ENCODE measurements around the gene CIDEB.

GRCh38 chr14:24324024-24324423 lies 16.2 kb upstream of the CIDEB start:
- TF ChIP-seq CTCF (conservative IDR thresholded peaks at IDR 0.05 in 1 of 2, IDR thresholded peaks at IDR 0.05 in 1 of 2; ENCODE audit: extremely low read depth in 1 of 2, insufficient read depth in 1 of 2, low read depth in 1 of 2, low read length in 2 of 2) (no peak), EZH2 (IDR thresholded peaks at IDR 0.05; ENCODE audit: borderline replicate concordance, low read length) (no peak)

Measured in mammary epithelial cell (primary cell).